ENCODE measurements around the gene KRTAP5-2. TPM values are rescaled to one million over a fixed set of nuclear protein-coding genes. Genes with fewer than 3 reads are reported as not detected.
"Not testable (repeated sequence)": the region's sequence is repeated elsewhere in the genome, so short reads cannot be mapped to it uniquely, and the experiment has no call there.

The KRTAP5-2 gene
- total RNA-seq, 1 donor from 2014 or later = not detected

DNA sequence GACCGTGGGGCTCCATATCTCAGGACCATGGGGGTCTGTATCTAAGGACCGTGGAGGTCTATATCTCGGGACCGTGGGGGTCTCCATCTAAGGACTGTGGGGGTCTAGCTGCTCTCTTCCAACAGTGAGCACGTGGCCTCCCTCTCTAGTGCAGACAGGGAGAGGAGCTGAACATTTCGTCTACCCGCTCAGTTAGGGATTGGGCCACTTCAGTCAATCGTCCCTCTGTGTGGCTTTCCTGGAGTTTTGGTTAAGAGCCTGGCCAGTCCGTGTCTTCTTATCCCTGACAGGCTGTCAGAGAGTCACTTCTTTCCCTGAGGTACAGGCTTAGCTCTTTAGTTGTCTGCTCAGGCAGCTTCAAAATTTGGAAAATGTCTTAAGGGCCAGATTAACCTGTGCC, 16.1 kb downstream of the KRTAP5-2 start:
- Mint-ChIP-seq H3K9me3 (ENCODE audit: unreplicated experiment) (peaks cover 10% of the 10 kb centered on the region), H3K36me3 (ENCODE audit: low read depth, unreplicated experiment) (peaks cover 10% of the 10 kb centered on the region), H3K27ac (ENCODE audit: unreplicated experiment) (no peak overlapping the region), H3K4me1 (ENCODE audit: low read depth, unreplicated experiment) (no peaks in the 10 kb centered on the region), H3K4me3 (ENCODE audit: unreplicated experiment) (no peak overlapping the region), H3K27me3 (ENCODE audit: low read depth, unreplicated experiment) (peaks cover 32% of the 10 kb centered on the region)
- Histone ChIP-seq H3K36me3 (ENCODE audit: insufficient read depth, low read length) (no peaks in the 10 kb centered on the region), H3K4me3 (ENCODE audit: insufficient read depth, low read depth, low read length) (no peak overlapping the region), H3K4me2 (ENCODE audit: low read length) (no peak overlapping the region), H3K27me3 (ENCODE audit: insufficient read depth, low read length) (peaks cover 2% of the 10 kb centered on the region), H2AFZ (ENCODE audit: low read depth, low read length) (no peak overlapping the region), H3K27ac (ENCODE audit: low read depth, low read length) (no peak overlapping the region), H4K20me1 (ENCODE audit: insufficient read depth, low read length) (no peaks in the 10 kb centered on the region), H3K4me1 (ENCODE audit: insufficient read depth, low read length) (no peaks in the 10 kb centered on the region), H3K9ac (ENCODE audit: low read length) (no peak overlapping the region), H3K79me2 (ENCODE audit: insufficient read depth, low read length) (no peaks in the 10 kb centered on the region), H3K9me3 (ENCODE audit: insufficient read depth, low read depth, low read length) (no peaks in the 10 kb centered on the region)
- no peak for TF ChIP-seq EZH2 (IDR thresholded peaks at IDR 0.05; ENCODE audit: insufficient read depth, low read length)
- no peak for TF ChIP-seq CTCF (IDR thresholded peaks at IDR 0.05; ENCODE audit: insufficient read depth, low read depth, low read length)
- FAIRE-seq (no peak), DNase-seq (ENCODE audit: low read depth) (no peak)

DNA sequence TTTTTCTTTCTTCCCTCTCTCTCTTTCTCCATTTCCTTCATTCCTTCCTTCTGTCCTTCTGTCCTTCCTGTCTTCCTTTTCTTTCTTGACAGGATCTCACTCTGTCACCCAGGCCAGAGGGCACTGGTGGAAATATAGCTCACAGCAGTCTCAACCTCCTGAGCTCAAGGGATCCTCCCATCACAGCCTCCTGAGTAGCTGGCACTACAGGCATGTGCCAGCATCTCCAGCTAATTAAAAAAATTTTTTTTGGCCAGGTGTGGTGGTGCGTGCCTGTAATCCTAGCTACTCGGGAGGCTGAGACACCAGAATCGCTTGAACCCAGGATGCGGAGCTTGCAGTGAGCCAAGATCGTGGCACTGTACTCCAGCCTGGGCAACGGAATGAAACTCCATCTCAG, 21.3 kb downstream of the KRTAP5-2 start:
- H3K36me3 Mint-ChIP-seq (ENCODE audit: low read depth, unreplicated experiment) = peaks cover 7% of the 10 kb centered on the region
- no peaks in the 10 kb centered on the region for H3K4me1 ChIP-seq (ENCODE audit: insufficient read depth, low read length)
- H3K36me3 ChIP-seq (ENCODE audit: insufficient read depth, low read length) = no peaks in the 10 kb centered on the region
- no peak overlapping the region for H3K27ac ChIP-seq (ENCODE audit: low read depth, low read length)
- no peak overlapping the region for H3K4me2 ChIP-seq (ENCODE audit: low read length)
- H3K27me3 Mint-ChIP-seq (ENCODE audit: low read depth, unreplicated experiment) = peaks cover 27% of the 10 kb centered on the region
- peaks cover 10% of the 10 kb centered on the region for H3K9me3 Mint-ChIP-seq (ENCODE audit: unreplicated experiment)
- peaks cover 14% of the 10 kb centered on the region for H3K27me3 ChIP-seq (ENCODE audit: insufficient read depth, low read length)
- no peak for TF ChIP-seq CTCF (IDR thresholded peaks at IDR 0.05; ENCODE audit: insufficient read depth, low read depth, low read length)
- TF ChIP-seq EZH2 (IDR thresholded peaks at IDR 0.05; ENCODE audit: insufficient read depth, low read length) = no peak
- H3K9me3 ChIP-seq (ENCODE audit: insufficient read depth, low read depth, low read length) = no peaks in the 10 kb centered on the region
- H3K4me3 Mint-ChIP-seq (ENCODE audit: unreplicated experiment) = peak overlapping the region; percentile 35
- no peaks in the 10 kb centered on the region for H3K4me1 Mint-ChIP-seq (ENCODE audit: low read depth, unreplicated experiment)
- H3K27ac Mint-ChIP-seq (ENCODE audit: unreplicated experiment) = no peak overlapping the region
- no peak overlapping the region for H3K4me3 ChIP-seq (ENCODE audit: insufficient read depth, low read depth, low read length)
- H4K20me1 ChIP-seq (ENCODE audit: insufficient read depth, low read length) = peaks cover 14% of the 10 kb centered on the region
- no peak overlapping the region for H3K9ac ChIP-seq (ENCODE audit: low read length)
- DNase-seq (ENCODE audit: low read depth) = no peak
- no peak for FAIRE-seq
- no peak overlapping the region for H2AFZ ChIP-seq (ENCODE audit: low read depth, low read length)
- no peaks in the 10 kb centered on the region for H3K79me2 ChIP-seq (ENCODE audit: insufficient read depth, low read length)

GRCh38 chr11:1575756-1576155, 22.3 kb downstream of the KRTAP5-2 start:
- not testable (repeated sequence) for H3K27ac Mint-ChIP-seq (ENCODE audit: unreplicated experiment); H3K36me3 ChIP-seq (ENCODE audit: insufficient read depth, low read length); H3K4me1 ChIP-seq (ENCODE audit: insufficient read depth, low read length); H3K4me2 ChIP-seq (ENCODE audit: low read length); FAIRE-seq; H3K4me3 Mint-ChIP-seq (ENCODE audit: unreplicated experiment); H3K4me1 Mint-ChIP-seq (ENCODE audit: low read depth, unreplicated experiment); DNase-seq (ENCODE audit: low read depth); H2AFZ ChIP-seq (ENCODE audit: low read depth, low read length); H3K36me3 Mint-ChIP-seq (ENCODE audit: low read depth, unreplicated experiment); H3K9ac ChIP-seq (ENCODE audit: low read length); H3K79me2 ChIP-seq (ENCODE audit: insufficient read depth, low read length); H3K4me3 ChIP-seq (ENCODE audit: insufficient read depth, low read depth, low read length); H3K9me3 ChIP-seq (ENCODE audit: insufficient read depth, low read depth, low read length); H3K27ac ChIP-seq (ENCODE audit: low read depth, low read length)
- peaks cover 18% of the 10 kb centered on the region for H4K20me1 ChIP-seq (ENCODE audit: insufficient read depth, low read length)
- peaks cover 14% of the 10 kb centered on the region for H3K27me3 ChIP-seq (ENCODE audit: insufficient read depth, low read length)
- H3K27me3 Mint-ChIP-seq (ENCODE audit: low read depth, unreplicated experiment) = peaks cover 27% of the 10 kb centered on the region
- peaks cover 10% of the 10 kb centered on the region for H3K9me3 Mint-ChIP-seq (ENCODE audit: unreplicated experiment)

Measured in astrocyte (in vitro differentiated cells and primary cell).